Stimulated activated CD8-positive, alpha-beta memory T cell treated with anti-CD3 and anti-CD28 coated beads, Interleukin-4, amount 100 ng/mL, for 48 hours (primary cell): ENCODE results near the gene CHIT1.

Source experiments
- DNase-seq: peaks from one replicate; pipeline ENCODE4 v3.0.0-alpha.2; 2020

CHIT1 gene

GRCh38 chr1:203172184-203173010 is 57.1 kb downstream of the CHIT1 start:
- peak; percentile 72 for DNase-seq

GRCh38 chr1:203171341-203172183 is 57.9 kb downstream of the CHIT1 start:
- no peak for DNase-seq

GRCh38 chr1:203170625-203171330 is 58.7 kb downstream of the CHIT1 start:
- no peak for DNase-seq

- no peak for DNase-seq
These were observed 59.5 kb downstream of the CHIT1 start for GRCh38 chr1:203169770-203170520.

- no peak for DNase-seq
These were observed 60.5 kb downstream of the CHIT1 start for GRCh38 chr1:203168991-203169390.

- no peak for DNase-seq
These were observed 61.2 kb downstream of the CHIT1 start for GRCh38 chr1:203168256-203168786.

GRCh38 chr1:203167913-203168200 is 61.6 kb downstream of the CHIT1 start:
- no peak for DNase-seq

GRCh38 chr1:203167026-203167912 is 62.2 kb downstream of the CHIT1 start:
- DNase-seq, result no peak

GRCh38 chr1:203166192-203166940 is 63.1 kb downstream of the CHIT1 start:
- peak; percentile 30 for DNase-seq
